BLaER1 treated with 17β-estradiol and CSF1 and Interleukin-3, amounts not matched to agents 10 nM and 100 nM (cell line): Measurements from ENCODE around the gene SRD5A2.

ENCODE experiments used
- H3K27ac ChIP-seq, 11 experiments: shearing (Covaris generic); formaldehyde crosslinking; 2 replicates each; pipeline ENCODE4 v1.8.1; 2022
- H3K27me3 ChIP-seq, 11 experiments: shearing (Covaris generic); formaldehyde crosslinking; 2 replicates each; pipeline ENCODE4 v1.8.1; 2022
- H3K36me3 ChIP-seq, 11 experiments: shearing (Covaris generic); formaldehyde crosslinking; 2 replicates each; pipeline ENCODE4 v1.8.1; 2022
- H3K4me1 ChIP-seq, 10 experiments: shearing (Covaris generic); formaldehyde crosslinking; 2 replicates each; pipeline ENCODE4 v1.8.1; 2022
- H3K4me2 ChIP-seq, 11 experiments: shearing (Covaris generic); formaldehyde crosslinking; 2 replicates each; pipeline ENCODE4 v1.8.1; 2022
- H3K4me3 ChIP-seq, 10 experiments: shearing (Covaris generic); formaldehyde crosslinking; 2 replicates each; pipeline ENCODE4 v1.8.1; 2022
- H3K9ac ChIP-seq, 11 experiments: shearing (Covaris generic); formaldehyde crosslinking; 2 replicates each; pipeline ENCODE4 v1.8.1; 2022
- H3K9me3 ChIP-seq, 11 experiments: shearing (Covaris generic); formaldehyde crosslinking; replicated peaks in 1 of 11; 2 replicates each; pipeline ENCODE4 v1.8.1; 2022
- H4K20me1 ChIP-seq, 11 experiments: shearing (Covaris generic); formaldehyde crosslinking; 2 replicates each; pipeline ENCODE4 v1.8.1; 2022
- Cebpa-rat ChIP-seq, 11 experiments: shearing (Covaris generic); IDR thresholded peaks; 2 replicates each; pipeline ENCODE4 v1.8.1; 2022

Gene SRD5A2

GRCh38 chr2:31567679-31568078 is 13.1 kb downstream of the SRD5A2 start:
- H3K4me3 ChIP-seq: no peak overlapping the region
- H3K9ac ChIP-seq: no peak overlapping the region
- TF ChIP-seq Cebpa-rat (IDR thresholded peaks at IDR 0.05): no peak
- H3K27me3 ChIP-seq: no peaks in the 10 kb centered on the region
- H3K4me2 ChIP-seq: no peak overlapping the region
- no peaks in the 10 kb centered on the region for H4K20me1 ChIP-seq
- H3K27ac ChIP-seq: no peak overlapping the region
- no peaks in the 10 kb centered on the region for H3K4me1 ChIP-seq
- H3K9me3 ChIP-seq: peaks cover 4 to 19% (median 11%) of the 10 kb centered on the region in 11 experiments; a peak in 15 of 22 replicates
- H3K36me3 ChIP-seq: no peaks in the 10 kb centered on the region

GRCh38 chr2:31563273-31563839 is 17.4 kb downstream of the SRD5A2 start:
- H3K4me1 ChIP-seq: no peaks in the 10 kb centered on the region
- TF ChIP-seq Cebpa-rat (IDR thresholded peaks at IDR 0.05): no peak
- H3K4me2 ChIP-seq: no peak overlapping the region

DNA sequence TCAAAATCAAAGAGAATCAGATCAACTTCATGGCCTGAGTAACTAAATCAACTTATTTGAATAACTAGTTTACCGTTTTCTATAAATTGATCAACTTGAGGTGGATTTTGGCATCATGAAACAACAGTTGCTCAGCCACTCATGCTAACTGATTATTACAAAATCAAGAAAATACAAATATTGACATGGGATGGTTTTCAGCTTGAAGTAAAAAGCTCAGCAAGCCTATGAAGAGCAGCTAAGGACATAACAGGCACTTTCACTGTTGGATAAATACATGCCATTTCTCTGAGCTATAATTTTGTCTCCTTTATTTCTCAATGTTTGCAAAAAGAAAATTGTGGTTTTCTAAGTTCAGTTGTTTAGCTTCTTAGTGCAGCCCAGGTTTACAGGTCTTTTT is 18.9 kb downstream of the SRD5A2 start:
- Histone ChIP-seq H3K4me2 (no peak overlapping the region), H3K27me3 (no peaks in the 10 kb centered on the region), H3K9ac (no peak overlapping the region), H3K4me3 (no peak overlapping the region), H3K9me3 (peaks cover 0 to 3% (median 0%) of the 10 kb centered on the region in 11 experiments; a peak in 1 of 22 replicates), H3K27ac (no peak overlapping the region), H3K4me1 (no peaks in the 10 kb centered on the region), H3K36me3 (no peaks in the 10 kb centered on the region), H4K20me1 (no peaks in the 10 kb centered on the region)
- TF ChIP-seq Cebpa-rat (IDR thresholded peaks at IDR 0.05): no peak

More at GRCh38 chr2:31563273-31563839, 17.4 kb downstream of the SRD5A2 start:
- Histone ChIP-seq H4K20me1 (no peaks in the 10 kb centered on the region), H3K36me3 (no peaks in the 10 kb centered on the region), H3K27ac (no peak overlapping the region), H3K4me3 (no peak overlapping the region), H3K9ac (no peak overlapping the region), H3K9me3 (peaks cover 0 to 3% (median 0%) of the 10 kb centered on the region in 11 experiments; a peak in 1 of 22 replicates), H3K27me3 (no peaks in the 10 kb centered on the region)

DNA sequence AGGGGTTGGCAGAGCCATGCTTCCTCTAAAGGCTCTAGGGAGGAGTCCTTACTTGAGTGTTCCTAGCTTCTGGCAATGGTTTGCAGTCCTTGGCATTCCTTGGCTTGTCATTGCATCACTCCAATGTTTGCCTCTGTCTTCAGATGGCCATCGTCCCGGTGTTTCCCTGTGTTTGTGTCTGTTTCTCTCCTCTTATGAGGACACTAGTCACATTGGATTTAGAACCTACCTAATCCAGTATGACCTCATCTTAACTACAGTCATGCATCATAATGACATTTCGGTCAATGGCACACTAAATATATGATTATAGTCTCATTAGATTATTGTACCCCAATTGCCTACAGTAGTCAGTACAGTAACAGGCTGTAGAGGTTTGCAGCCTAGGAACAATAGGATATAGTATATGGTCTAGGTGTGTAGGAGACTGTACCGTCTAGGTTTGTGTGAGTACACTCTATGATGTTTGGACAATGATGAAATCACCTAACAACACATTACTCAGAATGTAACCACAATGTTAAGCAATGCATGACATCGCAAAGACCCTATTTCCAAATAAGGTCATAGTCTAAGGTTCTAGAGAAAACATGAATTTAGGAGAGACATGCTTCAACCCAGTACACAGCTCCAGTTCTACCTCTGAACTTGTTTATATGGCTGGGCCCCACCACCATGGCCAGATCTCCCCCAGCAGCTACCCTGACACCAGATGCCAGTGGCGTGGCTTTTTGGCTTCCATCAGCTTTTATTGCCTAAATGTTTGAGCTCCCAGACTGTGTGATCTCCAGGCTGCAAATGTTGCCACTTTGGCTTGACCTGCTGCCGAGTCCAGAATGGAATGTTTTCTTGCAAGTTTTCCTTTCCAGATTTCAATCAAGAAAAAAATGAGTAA is 22.1 kb downstream of the SRD5A2 start:
- Histone ChIP-seq H3K27ac (no peak overlapping the region), H3K27me3 (no peaks in the 10 kb centered on the region), H4K20me1 (no peaks in the 10 kb centered on the region), H3K36me3 (no peaks in the 10 kb centered on the region), H3K9ac (no peak overlapping the region), H3K4me3 (no peak overlapping the region), H3K9me3 (peaks cover 0 to 29% (median 6%) of the 10 kb centered on the region in 11 experiments; a peak in 11 of 22 replicates), H3K4me2 (no peak overlapping the region), H3K4me1 (no peaks in the 10 kb centered on the region)
- TF ChIP-seq Cebpa-rat (IDR thresholded peaks at IDR 0.05): no peak

DNA sequence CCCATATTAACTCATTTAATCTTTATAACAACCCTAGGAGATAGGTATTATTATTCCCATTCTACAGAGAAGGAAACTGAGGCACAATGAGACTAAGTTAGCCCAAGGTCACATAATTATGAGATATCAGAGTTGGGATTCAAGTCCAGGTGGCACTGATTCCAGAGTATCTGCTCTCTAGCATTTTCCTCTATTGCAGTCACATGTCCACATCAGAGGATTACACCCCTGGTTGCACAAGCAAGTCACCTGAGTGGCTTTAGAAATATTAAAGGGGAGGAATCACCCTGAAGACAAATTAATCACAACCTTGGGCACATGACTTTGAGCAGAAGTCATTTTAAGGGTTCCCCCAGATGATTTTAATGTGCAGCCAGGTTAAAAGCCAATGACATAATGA is 23.8 kb downstream of the SRD5A2 start:
- H3K4me2 ChIP-seq: no peak overlapping the region
- no peak overlapping the region for H3K9ac ChIP-seq
- H3K36me3 ChIP-seq: no peaks in the 10 kb centered on the region
- H3K4me3 ChIP-seq: no peak overlapping the region
- no peaks in the 10 kb centered on the region for H4K20me1 ChIP-seq
- H3K4me1 ChIP-seq: no peaks in the 10 kb centered on the region
- H3K9me3 ChIP-seq: peaks cover 10 to 46% (median 21%) of the 10 kb centered on the region in 11 experiments; a peak in 15 of 22 replicates
- H3K27ac ChIP-seq: no peak overlapping the region
- TF ChIP-seq Cebpa-rat (IDR thresholded peaks at IDR 0.05): no peak
- no peaks in the 10 kb centered on the region for H3K27me3 ChIP-seq

DNA sequence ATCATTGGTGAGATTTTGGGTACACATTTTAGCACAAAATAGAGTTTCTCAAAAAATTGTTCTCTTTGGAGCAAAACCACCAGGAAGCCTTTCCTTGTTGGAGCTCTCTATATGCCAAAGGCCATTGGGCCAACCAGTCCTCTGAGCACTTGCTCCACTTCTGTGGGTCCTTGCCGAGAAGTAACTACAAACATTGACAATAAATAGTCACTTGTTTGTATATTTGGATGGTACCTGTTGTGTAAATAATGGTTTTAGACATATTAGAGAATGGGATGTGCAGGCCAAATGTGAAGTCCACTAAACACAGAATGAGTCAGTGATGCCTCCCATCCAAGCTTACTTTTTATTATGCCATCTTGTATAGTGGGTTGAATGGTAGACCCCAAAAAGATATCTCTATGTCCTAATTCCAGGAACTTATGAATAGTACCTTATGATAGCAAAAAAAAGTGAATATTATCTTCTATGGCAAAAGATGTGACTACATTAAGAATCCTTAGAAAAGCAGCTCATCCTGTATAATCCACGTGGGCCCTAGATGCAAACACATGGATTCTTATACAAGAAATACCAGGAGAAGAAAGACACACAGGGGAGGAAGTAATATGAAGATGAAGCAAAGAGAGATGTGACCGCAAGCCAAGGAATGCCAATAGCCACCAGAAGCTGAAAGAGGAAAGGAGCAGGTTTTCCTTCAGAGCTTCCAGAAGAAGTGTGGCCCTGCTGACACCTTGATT is 24.6 kb downstream of the SRD5A2 start:
- no peak for TF ChIP-seq Cebpa-rat (IDR thresholded peaks at IDR 0.05)

GRCh38 chr2:31553362-31553761 is 27.4 kb downstream of the SRD5A2 start:
- H3K36me3 ChIP-seq: no peaks in the 10 kb centered on the region
- H3K4me2 ChIP-seq: no peak overlapping the region

More for the DNA sequence above, 24.6 kb downstream of the SRD5A2 start:
- Histone ChIP-seq H3K9ac (no peak overlapping the region), H3K27me3 (no peaks in the 10 kb centered on the region), H4K20me1 (no peaks in the 10 kb centered on the region), H3K4me1 (no peaks in the 10 kb centered on the region), H3K4me3 (no peak overlapping the region), H3K9me3 (peaks cover 10 to 49% (median 23%) of the 10 kb centered on the region in 11 experiments; a peak in 15 of 22 replicates), H3K36me3 (no peaks in the 10 kb centered on the region), H3K27ac (no peak overlapping the region), H3K4me2 (no peak overlapping the region)

GRCh38 chr2:31547485-31547884 is 33.3 kb downstream of the SRD5A2 start:
- Histone ChIP-seq H3K9ac (no peak overlapping the region), H3K27me3 (no peaks in the 10 kb centered on the region), H3K4me1 (no peaks in the 10 kb centered on the region), H3K4me3 (no peak overlapping the region), H3K27ac (no peak overlapping the region), H3K9me3 (peaks cover 14 to 32% (median 25%) of the 10 kb centered on the region in 11 experiments), H3K4me2 (no peak overlapping the region), H4K20me1 (no peaks in the 10 kb centered on the region), H3K36me3 (no peaks in the 10 kb centered on the region)
- no peak for TF ChIP-seq Cebpa-rat (IDR thresholded peaks at IDR 0.05)

More at GRCh38 chr2:31553362-31553761, 27.4 kb downstream of the SRD5A2 start:
- H3K4me3 ChIP-seq: no peak overlapping the region
- no peaks in the 10 kb centered on the region for H3K27me3 ChIP-seq
- H3K4me1 ChIP-seq: no peaks in the 10 kb centered on the region
- TF ChIP-seq Cebpa-rat (IDR thresholded peaks at IDR 0.05): no peak
- no peak overlapping the region for H3K27ac ChIP-seq
- H3K9ac ChIP-seq: no peak overlapping the region
- H4K20me1 ChIP-seq: no peaks in the 10 kb centered on the region
- peaks cover 10 to 49% (median 23%) of the 10 kb centered on the region in 11 experiments; a peak in 15 of 22 replicates for H3K9me3 ChIP-seq

- H3K4me1 ChIP-seq: no peaks in the 10 kb centered on the region
Observed at GRCh38 chr2:31541853-31542252, 38.9 kb downstream of the SRD5A2 start.

More at GRCh38 chr2:31541853-31542252, 38.9 kb downstream of the SRD5A2 start:
- Histone ChIP-seq H4K20me1 (no peaks in the 10 kb centered on the region), H3K9ac (no peak overlapping the region), H3K4me2 (no peak overlapping the region), H3K36me3 (no peaks in the 10 kb centered on the region), H3K9me3 (peaks cover 20 to 38% (median 30%) of the 10 kb centered on the region in 11 experiments), H3K27me3 (no peaks in the 10 kb centered on the region), H3K4me3 (no peak overlapping the region), H3K27ac (no peak overlapping the region)
- TF ChIP-seq Cebpa-rat (IDR thresholded peaks at IDR 0.05): no peak
